ENCODE measurements around the gene AFAP1L2. TPM values are rescaled to one million over a fixed set of nuclear protein-coding genes. Genes with fewer than 3 reads are reported as not detected.
A peak's percentile ranks its signal among the peaks of the same experiment; 100 is the strongest.

AFAP1L2 gene
- total RNA-seq, 1 experiment from 2014 or later: 170 TPM

DNA sequence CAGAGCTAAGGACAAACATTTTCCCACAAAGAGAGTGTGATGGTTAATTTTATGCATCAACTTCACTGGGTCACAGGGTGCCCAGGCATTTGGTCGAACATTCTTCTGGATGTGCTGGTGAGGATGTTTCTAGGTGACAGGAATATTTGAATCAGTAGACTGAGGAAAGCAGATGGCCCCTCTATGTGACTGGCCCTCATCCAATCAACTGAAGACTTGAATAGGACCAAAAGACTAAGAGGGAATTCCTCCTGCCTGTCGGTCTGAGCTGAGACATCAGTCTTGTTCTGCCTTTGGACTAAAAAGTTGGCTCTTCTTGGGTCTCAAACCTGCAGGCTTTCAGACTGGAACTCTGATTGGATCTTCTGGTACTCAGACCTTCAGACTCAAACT is 44.4 kb downstream of the AFAP1L2 start:
- BruUV-seq (replicated peaks): no TSS peak
- no peaks in the 10 kb centered on the region for H3K27me3 ChIP-seq (ENCODE audit: control insufficient read depth, insufficient read depth, low read length)
- H3K27ac ChIP-seq (ENCODE audit: low read length): no peak overlapping the region
- CTCF ChIA-PET: interaction anchor here (0.5 to 0.6 kb wide), 2 partner anchors 21 to 210 kb away, joined by 3 read pairs; no protein-coding TSS in a partner anchor
- DNase-seq (ENCODE audit: low read depth, low spot score) (no peak), ATAC-seq (no peak)
- TF ChIP-seq POLR2AphosphoS5 (IDR thresholded peaks at IDR 0.05; ENCODE audit: low read depth, low read length): no peak
- TF ChIP-seq TCF7L2 (IDR thresholded peaks at IDR 0.05; ENCODE audit: low read depth, low read length): no peak
- TF ChIP-seq, protein P1, sequence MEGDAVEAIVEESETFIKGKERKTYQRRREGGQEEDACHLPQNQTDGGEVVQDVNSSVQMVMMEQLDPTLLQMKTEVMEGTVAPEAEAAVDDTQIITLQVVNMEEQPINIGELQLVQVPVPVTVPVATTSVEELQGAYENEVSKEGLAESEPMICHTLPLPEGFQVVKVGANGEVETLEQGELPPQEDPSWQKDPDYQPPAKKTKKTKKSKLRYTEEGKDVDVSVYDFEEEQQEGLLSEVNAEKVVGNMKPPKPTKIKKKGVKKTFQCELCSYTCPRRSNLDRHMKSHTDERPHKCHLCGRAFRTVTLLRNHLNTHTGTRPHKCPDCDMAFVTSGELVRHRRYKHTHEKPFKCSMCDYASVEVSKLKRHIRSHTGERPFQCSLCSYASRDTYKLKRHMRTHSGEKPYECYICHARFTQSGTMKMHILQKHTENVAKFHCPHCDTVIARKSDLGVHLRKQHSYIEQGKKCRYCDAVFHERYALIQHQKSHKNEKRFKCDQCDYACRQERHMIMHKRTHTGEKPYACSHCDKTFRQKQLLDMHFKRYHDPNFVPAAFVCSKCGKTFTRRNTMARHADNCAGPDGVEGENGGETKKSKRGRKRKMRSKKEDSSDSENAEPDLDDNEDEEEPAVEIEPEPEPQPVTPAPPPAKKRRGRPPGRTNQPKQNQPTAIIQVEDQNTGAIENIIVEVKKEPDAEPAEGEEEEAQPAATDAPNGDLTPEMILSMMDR (IDR thresholded peaks at IDR 0.05): no peak
- TF ChIP-seq REST (IDR thresholded peaks at IDR 0.05; ENCODE audit: insufficient read depth in 1 of 2, low read depth in 2 of 2, low read length in 1 of 2): no peak
- TF ChIP-seq SIN3A (IDR thresholded peaks at IDR 0.05; ENCODE audit: borderline replicate concordance, insufficient read depth, low read depth, low read length): no peak
- intact Hi-C loops (cut with micrococcal nuclease; ENCODE audit: unreplicated experiment) (no loop called here), in situ Hi-C loops (cut with HindIII; ENCODE audit: low pct_unique_long_range_greater_than_20kb, low sequenced_read_pairs) (no loop called here)
- POLR2A ChIA-PET: no interaction called here
- peaks cover 50% of the 10 kb centered on the region for H3K4me1 ChIP-seq (ENCODE audit: control insufficient read depth, insufficient read depth, low read length)
- H3K4me3 ChIP-seq (ENCODE audit: low read depth in 2 of 2, low read length in 2 of 2): no peak overlapping the region
- no peaks in the 10 kb centered on the region; the same call in 1 of the 2 replicates for H3K36me3 ChIP-seq (ENCODE audit: control insufficient read depth, insufficient read depth, low read length)
- H3K9me3 ChIP-seq (ENCODE audit: control insufficient read depth, insufficient read depth, low read depth, low read length): no peaks in the 10 kb centered on the region

DNA sequence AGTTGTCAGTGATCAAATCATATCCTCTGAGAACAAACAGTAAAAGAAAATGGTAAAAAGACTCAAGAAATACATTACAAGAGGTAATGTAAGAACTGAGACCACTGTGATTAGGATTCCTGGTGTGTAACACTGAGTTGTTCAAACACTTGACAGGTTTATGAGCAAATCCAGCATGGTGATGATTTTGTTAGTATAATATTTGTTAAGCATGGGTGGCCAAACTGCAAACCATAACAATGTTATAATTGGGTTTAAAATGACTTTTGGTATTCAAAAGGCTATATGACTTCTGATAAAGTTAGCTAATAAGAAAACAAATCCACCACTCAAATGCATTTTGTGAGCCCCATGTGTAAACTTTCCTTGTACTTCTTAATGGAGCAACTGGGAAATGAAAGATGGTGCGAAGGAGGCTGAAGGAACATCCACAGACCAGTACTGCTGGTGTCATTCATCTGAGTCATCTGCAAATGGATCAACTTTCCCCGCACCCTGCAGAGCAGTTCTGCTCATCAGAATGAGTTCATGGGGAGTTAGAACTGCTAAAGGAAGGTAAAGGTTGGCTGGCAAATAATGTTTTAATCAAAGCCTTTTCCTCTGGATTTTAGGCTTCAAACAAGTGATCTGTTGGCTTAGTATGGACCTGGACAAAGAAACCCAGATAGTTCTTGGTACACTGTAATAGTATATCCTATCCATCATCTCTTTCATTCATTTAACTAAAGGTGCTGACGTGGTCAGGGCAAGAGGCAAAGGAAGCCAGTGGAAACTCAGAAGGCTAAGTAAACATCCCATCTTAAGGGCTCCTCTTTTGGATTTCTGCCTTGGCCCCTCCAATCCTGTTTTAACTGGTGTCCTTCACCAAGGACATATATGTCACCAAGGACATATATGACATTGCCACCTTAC is 45.0 kb downstream of the AFAP1L2 start:
- POLR2A ChIA-PET: no interaction called here

More for the DNA sequence above, 45.0 kb downstream of the AFAP1L2 start:
- no peak overlapping the region for H3K27ac ChIP-seq (ENCODE audit: low read length)
- no peaks in the 10 kb centered on the region for H3K9me3 ChIP-seq (ENCODE audit: control insufficient read depth, insufficient read depth, low read depth, low read length)
- in situ Hi-C loops (cut with HindIII; ENCODE audit: low pct_unique_long_range_greater_than_20kb, low sequenced_read_pairs) (no loop called here), intact Hi-C loops (cut with micrococcal nuclease; ENCODE audit: unreplicated experiment) (no loop called here)
- TF ChIP-seq TCF7L2 (IDR thresholded peaks at IDR 0.05; ENCODE audit: low read depth, low read length): no peak
- no peak for TF ChIP-seq SIN3A (IDR thresholded peaks at IDR 0.05; ENCODE audit: borderline replicate concordance, insufficient read depth, low read depth, low read length)
- TF ChIP-seq POLR2AphosphoS5 (IDR thresholded peaks at IDR 0.05; ENCODE audit: low read depth, low read length): no peak
- no peak for TF ChIP-seq REST (IDR thresholded peaks at IDR 0.05; ENCODE audit: insufficient read depth in 1 of 2, low read depth in 2 of 2, low read length in 1 of 2)
- TF ChIP-seq, protein P1 (IDR thresholded peaks at IDR 0.05): no peak
- ATAC-seq: peak; percentile 62
- no peak overlapping the region for H3K4me3 ChIP-seq (ENCODE audit: low read depth in 2 of 2, low read length in 2 of 2)
- DNase-seq (ENCODE audit: low read depth, low spot score): no peak
- no TSS peak for BruUV-seq (replicated peaks)
- no peaks in the 10 kb centered on the region; the same call in 1 of the 2 replicates for H3K36me3 ChIP-seq (ENCODE audit: control insufficient read depth, insufficient read depth, low read length)
- CTCF ChIA-PET: interaction anchor here (0.6 kb wide), 2 partner anchors 20 to 316 kb away, joined by 3 to 5 read pairs; partner anchors contain the start of gene ADRB1
- peaks cover 51% of the 10 kb centered on the region for H3K4me1 ChIP-seq (ENCODE audit: control insufficient read depth, insufficient read depth, low read length)
- no peaks in the 10 kb centered on the region for H3K27me3 ChIP-seq (ENCODE audit: control insufficient read depth, insufficient read depth, low read length)

Measured in Panc1 (cell line).